ENCODE measurements around the gene ALOX12. TPM values are rescaled to one million over a fixed set of nuclear protein-coding genes. Genes with fewer than 3 reads are reported as not detected.

ALOX12 gene
- total and polyA plus RNA-seq, 2 donors from 2014 or later, result not detected

- DNase-seq (peak; percentile 92 to 97 (median 93)), FAIRE-seq (no peak)
- peak overlapping the region; percentile 28 to 58 (median 46) for H3K4me3 ChIP-seq (ENCODE audit: low read length in 3 of 3)
- peak overlapping the region; percentile 87 to 90 for H3K27ac ChIP-seq (ENCODE audit: low read depth in 2 of 2, low read length in 2 of 2)
- H3K9me3 ChIP-seq (ENCODE audit: control insufficient read depth in 2 of 3, insufficient read depth in 1 of 3, low read length in 3 of 3), result no peaks in the 10 kb centered on the region
- H3K36me3 ChIP-seq (ENCODE audit: control insufficient read depth in 2 of 3, insufficient read depth in 3 of 3, low read length in 3 of 3), result no peaks in the 10 kb centered on the region
- no peak for TF ChIP-seq CTCF (IDR thresholded peaks at IDR 0.05; ENCODE audit: borderline replicate concordance, extremely low read depth, insufficient read depth)
- intact Hi-C loops (cut with DNase I), result no loop called here
- peaks cover 0 to 10% (median 7%) of the 10 kb centered on the region in 3 donors for H3K4me1 ChIP-seq (ENCODE audit: control insufficient read depth in 2 of 3, insufficient read depth in 2 of 3, low read depth in 1 of 3, low read length in 3 of 3)
- H3K27me3 ChIP-seq (ENCODE audit: control insufficient read depth, insufficient read depth, low read length), result peaks cover 10% of the 10 kb centered on the region
- peak overlapping the region in 2 of 3 donors; percentile 13 to 65 for H3K9ac ChIP-seq (ENCODE audit: low read length in 3 of 3)
These were observed 27.9 kb downstream of the ALOX12 start for GRCh38 chr17:7023576-7024401.

- Histone ChIP-seq H3K27me3 (ENCODE audit: control insufficient read depth, insufficient read depth, low read length) (peaks cover 10% of the 10 kb centered on the region), H3K9ac (ENCODE audit: low read length in 3 of 3) (no peak overlapping the region), H3K4me1 (ENCODE audit: control insufficient read depth in 2 of 3, insufficient read depth in 2 of 3, low read depth in 1 of 3, low read length in 3 of 3) (peaks cover 0 to 14% (median 7%) of the 10 kb centered on the region in 3 donors), H3K27ac (ENCODE audit: low read depth in 2 of 2, low read length in 2 of 2) (no peak overlapping the region), H3K9me3 (ENCODE audit: control insufficient read depth in 2 of 3, insufficient read depth in 1 of 3, low read length in 3 of 3) (no peaks in the 10 kb centered on the region), H3K36me3 (ENCODE audit: control insufficient read depth in 2 of 3, insufficient read depth in 3 of 3, low read length in 3 of 3) (no peaks in the 10 kb centered on the region), H3K4me3 (ENCODE audit: low read length in 3 of 3) (no peak overlapping the region)
- no peak for FAIRE-seq
- intact Hi-C loops (cut with DNase I), result no loop called here
- no peak for TF ChIP-seq CTCF (IDR thresholded peaks at IDR 0.05; ENCODE audit: borderline replicate concordance, extremely low read depth, insufficient read depth)
- no peak for DNase-seq
These were observed 28.5 kb downstream of the ALOX12 start for GRCh38 chr17:7024402-7024785.

- H3K4me3 ChIP-seq (ENCODE audit: low read length in 3 of 3), result no peak overlapping the region
- intact Hi-C loops (cut with DNase I), result no loop called here
These were observed 29.4 kb downstream of the ALOX12 start for GRCh38 chr17:7025245-7025644.

More at GRCh38 chr17:7025245-7025644, 29.4 kb downstream of the ALOX12 start:
- peaks cover 10% of the 10 kb centered on the region for H3K27me3 ChIP-seq (ENCODE audit: control insufficient read depth, insufficient read depth, low read length)
- FAIRE-seq (no peak), DNase-seq (no peak)
- peaks cover 0 to 12% (median 7%) of the 10 kb centered on the region in 3 donors for H3K4me1 ChIP-seq (ENCODE audit: control insufficient read depth in 2 of 3, insufficient read depth in 2 of 3, low read depth in 1 of 3, low read length in 3 of 3)
- no peaks in the 10 kb centered on the region for H3K36me3 ChIP-seq (ENCODE audit: control insufficient read depth in 2 of 3, insufficient read depth in 3 of 3, low read length in 3 of 3)
- no peak for TF ChIP-seq CTCF (IDR thresholded peaks at IDR 0.05; ENCODE audit: borderline replicate concordance, extremely low read depth, insufficient read depth)
- H3K27ac ChIP-seq (ENCODE audit: low read depth in 2 of 2, low read length in 2 of 2), result no peak overlapping the region
- no peaks in the 10 kb centered on the region for H3K9me3 ChIP-seq (ENCODE audit: control insufficient read depth in 2 of 3, insufficient read depth in 1 of 3, low read length in 3 of 3)
- no peak overlapping the region for H3K9ac ChIP-seq (ENCODE audit: low read length in 3 of 3)

All from kidney (tissue), 14 donors.